A549 (cell line): ENCODE measurements around the gene SPIN4. TPM values are rescaled to one million over a fixed set of nuclear protein-coding genes. Genes with fewer than 3 reads are reported as not detected.
"Not testable (repeated sequence)": the region's sequence is repeated elsewhere in the genome, so short reads cannot be mapped to it uniquely, and the experiment has no call there.

Experiments used
- ATAC-seq, 2 experiments: fragments of 200-7000 bp in 1 of 2; fragments of >200 bp in 1 of 2; cut with Nextera tagmentation in 1 of 2; cut with Tn5 transposase in 1 of 2; 3 replicates each; pipeline versions ENCODE4 v1.8.0 to v1.9.1; 2018 to 2020; ENCODE audit warnings: mild to moderate bottlenecking in 1 of 2, moderate library complexity in 1 of 2
- CTCF ChIA-PET: fragments of 300-600 bp; sonication (Branson Sonifier 250); formaldehyde crosslinking; extraction: SDS; loops from one replicate; lab custom pipeline; 2021; ENCODE audit warnings: antibody characterized with exemption, inconsistent platforms; lab: Yijun Ruan, JAX
- POLR2A ChIA-PET: fragments of 350-600 bp; formaldehyde crosslinking; extraction: SDS; loops from one replicate; lab custom pipeline; 2021; ENCODE audit warnings: antibody characterized with exemption, inconsistent platforms; lab: Yijun Ruan, JAX
- DNase-seq, 2 experiments: peaks; one replicate each; pipeline versions ENCODE4 v3.0.0 to v3.0.0-alpha.2; 2011 to 2016; ENCODE audit warnings: low read depth in 1 of 2, low spot score in 1 of 2
- FAIRE-seq: peaks from 2 replicates; lab custom pipeline; 2011; peaks lifted over from hg19 to GRCh38; lab: Jason Lieb, UNC
- H3K27ac ChIP-seq, 2 experiments: fragments of >200 bp; sonication (Bioruptor Twin); formaldehyde crosslinking; 3 replicates each; pipeline ENCODE4 v1.5.1; 2016 to 2017
- H3K4me1 ChIP-seq: fragments of >200 bp; sonication (Bioruptor Twin); formaldehyde crosslinking; 3 replicates; pipeline ENCODE4 v1.6.1; 2016
- H3K4me2 ChIP-seq: fragments of >200 bp; sonication (Bioruptor Twin); formaldehyde crosslinking; 3 replicates; pipeline ENCODE4 v1.6.1; 2016
- H3K4me3 ChIP-seq: fragments of >200 bp; sonication (Bioruptor Twin); formaldehyde crosslinking; 3 replicates; pipeline ENCODE4 v1.5.1; 2016
- H3K9me3 ChIP-seq: fragments of >200 bp; sonication (Bioruptor Twin); formaldehyde crosslinking; 3 replicates; pipeline ENCODE4 v1.6.1; 2016
- CBX8 ChIP-seq: fragments of 200-600 bp; sonication (generic); IDR thresholded peaks from 2 replicates; pipeline ENCODE4 v1.6.1; 2016
- EHF ChIP-seq: fragments of 250-450 bp; sonication (Bioruptor Pico); IDR thresholded peaks from 2 replicates; pipeline ENCODE4 v1.5.0; 2020; ENCODE audit warnings: mild to moderate bottlenecking
- JUN ChIP-seq, 2 experiments: fragments of >200 bp; sonication (Bioruptor Twin); formaldehyde crosslinking; IDR thresholded peaks; 2 replicates in 1 of 2; 3 replicates in 1 of 2; pipeline ENCODE4 v1.6.1; 2016 to 2017
- KDM1A ChIP-seq: fragments of 200-600 bp; sonication (generic); IDR thresholded peaks from 2 replicates; pipeline ENCODE4 v1.6.1; 2016; ENCODE audit warnings: low read depth, mild to moderate bottlenecking
- POLR2AphosphoS2 ChIP-seq: conservative IDR thresholded peaks from 2 replicates; pipeline ENCODE4 v1.6.1; 2012; ENCODE audit warnings: low read length, improper control_type of control experiment, inconsistent platforms
- ZC3H11A ChIP-seq: fragments of 450-650 bp; IDR thresholded peaks from 2 replicates; pipeline ENCODE4 v1.6.1; 2014; ENCODE audit warnings: antibody characterized with exemption, mild to moderate bottlenecking
- WGBS: methylation state at CpG from one replicate; pipeline ENCODE4 v1.1.6; 2017; ENCODE audit errors: missing lambda C conversion rate; 5-methylcytosine and 5-hydroxymethylcytosine counted together
- polyA plus RNA-seq, 4 experiments: library from polyadenylated mRNA; depleted of rRNA in 3 of 4; stranded (reverse); fragments of >200 nt; fragmentation: RNase III in 1 of 4; extraction: RNeasy Plus Mini Kit Qiagen cat#74134 plus additional on column Dnase treatment in 1 of 4; gene quantifications; 2 replicates in 3 of 4; 3 replicates in 1 of 4; pipeline ENCODE4 v1.2.3, GENCODE V29; 2011 to 2017
- TF ChIP-seq, protein P1 (sequence below): fragments of 150-350 bp; IDR thresholded peaks from 2 replicates; pipeline ENCODE4 v1.6.1; 2014; ENCODE audit warnings: low read depth, mild to moderate bottlenecking, low read length

SPIN4 gene
- polyA plus RNA-seq, 2 of the 4 experiments (the other 2 are of a cell fraction): 8.8 to 13.7 TPM

DNA sequence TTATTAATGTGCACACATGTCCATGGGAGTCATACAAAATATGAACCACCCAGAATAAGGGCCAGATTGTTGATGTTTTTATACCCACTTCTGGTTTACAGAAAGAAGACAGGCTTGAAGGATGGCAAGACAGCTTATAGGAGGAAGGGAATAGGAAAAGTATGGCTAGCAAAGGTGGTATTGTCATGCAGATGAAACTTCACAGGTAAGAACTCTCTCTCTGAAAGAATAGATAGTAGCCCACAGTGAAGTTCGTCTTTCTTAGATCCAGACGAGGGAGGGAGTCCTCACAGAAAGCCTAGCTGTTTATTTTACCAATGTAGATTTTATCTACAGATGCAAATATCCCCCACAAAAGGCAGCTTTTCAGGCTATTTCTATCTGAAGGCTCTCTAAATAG is 43.7 kb upstream of the SPIN4 start:
- ATAC-seq: no peak
- H3K4me1 ChIP-seq: no peaks in the 10 kb centered on the region
- no peak overlapping the region for H3K4me3 ChIP-seq
- POLR2A ChIA-PET: no interaction called here
- TF ChIP-seq KDM1A (no peak), CBX8 (no peak)
- TF ChIP-seq, all 56 proteins: peak for 0
- CTCF ChIA-PET: interaction anchor here (0.6 kb wide), 1 partner anchor 42 kb away, joined by 3 read pairs; no protein-coding TSS in a partner anchor
- DNase-seq (no peak), FAIRE-seq (no peak)
- H3K9me3 ChIP-seq: no peaks in the 10 kb centered on the region
- H3K4me2 ChIP-seq: no peak overlapping the region
- 0% methylated on average over 2 of the region's 2 CpGs for WGBS
- H3K27ac ChIP-seq: no peak overlapping the region

DNA sequence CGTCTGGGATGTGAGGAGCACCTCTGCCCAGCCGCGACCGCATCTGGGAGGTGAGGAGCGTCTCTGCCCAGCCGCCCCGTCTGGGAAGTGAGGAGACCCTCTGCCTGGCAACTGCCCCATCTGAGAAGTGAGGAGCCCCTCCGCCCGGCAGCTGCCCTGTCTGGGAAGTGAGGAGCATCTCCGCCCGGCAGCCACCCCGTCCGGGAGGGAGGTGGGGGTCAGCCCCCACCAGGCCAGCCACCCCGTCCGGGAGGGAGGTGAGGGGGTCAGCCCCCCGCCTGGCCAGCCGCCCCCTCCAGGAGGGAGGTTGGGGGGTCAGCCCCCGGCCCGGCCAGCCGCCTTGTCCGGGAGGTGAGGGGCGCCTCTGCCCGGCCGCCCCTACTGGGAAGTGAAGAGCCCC is 42.0 kb upstream of the SPIN4 start:
- DNase-seq, H3K4me3 ChIP-seq, ATAC-seq, H3K4me1 ChIP-seq, H3K9me3 ChIP-seq, CTCF ChIA-PET, FAIRE-seq, POLR2A ChIA-PET, H3K4me2 ChIP-seq, H3K27ac ChIP-seq: not testable (repeated sequence)
- WGBS: no CpG with 5 or more reads among the region's 24 CpGs

DNA sequence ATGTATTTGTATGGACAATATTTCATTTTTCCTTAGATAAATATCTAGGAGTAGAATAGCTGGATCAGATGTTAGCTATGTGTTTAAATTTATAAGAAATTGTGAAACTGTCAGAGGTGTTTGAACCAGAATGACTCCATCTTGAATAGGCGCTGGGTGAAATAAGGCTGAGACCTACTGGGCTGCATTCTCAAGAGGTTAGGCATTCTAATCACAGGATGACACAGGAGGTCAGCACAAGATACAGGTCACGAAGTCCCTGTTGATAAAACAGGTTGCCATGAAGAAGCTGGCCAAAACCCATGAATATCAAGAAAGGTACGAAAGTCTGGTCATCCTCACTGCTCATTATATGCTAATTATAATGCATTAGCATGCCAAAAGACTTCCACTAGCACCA is 36.3 kb upstream of the SPIN4 start:
- no peak overlapping the region for H3K27ac ChIP-seq
- FAIRE-seq: no peak
- 18% methylated on average over 3 of the region's 3 CpGs for WGBS
- no peak for DNase-seq
- CTCF ChIA-PET: no interaction called here
- H3K4me2 ChIP-seq: no peak overlapping the region
- no peaks in the 10 kb centered on the region for H3K4me1 ChIP-seq
- no peak for ATAC-seq
- TF ChIP-seq KDM1A: no peak
- no peak for TF ChIP-seq POLR2AphosphoS2
- TF ChIP-seq, all 56 proteins: peak for 0
- POLR2A ChIA-PET: no interaction called here
- no peak overlapping the region for H3K4me3 ChIP-seq
- no peaks in the 10 kb centered on the region for H3K9me3 ChIP-seq

DNA sequence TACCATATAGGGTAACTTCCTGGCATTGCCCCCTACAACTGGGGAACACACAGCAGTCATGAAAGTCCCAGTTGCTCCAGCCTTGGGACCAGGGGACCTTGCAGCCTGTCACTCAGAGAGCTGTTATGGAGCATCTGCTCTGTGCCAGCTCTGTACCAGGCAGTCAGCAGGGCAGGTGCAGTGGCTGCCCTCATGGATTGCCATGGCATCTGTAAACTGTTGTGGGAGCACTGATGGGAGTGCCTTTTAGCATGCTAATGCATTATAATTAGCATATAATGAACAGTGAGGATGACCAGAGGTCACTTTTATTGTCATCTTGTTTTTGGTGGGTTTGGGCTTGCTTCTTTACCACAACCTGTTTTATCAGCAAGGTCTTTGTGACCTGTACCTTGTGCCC is 33.1 kb upstream of the SPIN4 start:
- ATAC-seq, DNase-seq, H3K4me2 ChIP-seq, H3K4me3 ChIP-seq, H3K4me1 ChIP-seq, H3K9me3 ChIP-seq, H3K27ac ChIP-seq, CTCF ChIA-PET, FAIRE-seq, POLR2A ChIA-PET: not testable (repeated sequence)

DNA sequence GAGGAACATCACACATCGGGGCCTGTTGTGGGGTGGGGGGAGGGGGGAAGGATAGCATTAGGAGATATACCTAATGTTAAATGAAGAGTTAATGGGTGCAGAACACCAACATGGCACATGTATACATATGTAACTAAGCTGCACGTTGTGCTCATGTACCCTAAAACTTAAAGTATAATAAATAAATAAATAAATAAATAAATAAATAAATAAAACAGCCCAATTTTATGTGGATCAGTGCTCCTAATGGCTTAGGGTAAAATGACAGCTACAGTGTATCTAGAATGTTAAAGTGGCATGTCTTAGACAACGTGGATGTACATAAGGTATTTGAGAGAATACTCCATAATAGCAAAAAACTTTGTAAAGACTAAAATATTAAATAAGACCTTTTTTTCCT is 21.9 kb upstream of the SPIN4 start:
- DNase-seq, FAIRE-seq, POLR2A ChIA-PET, H3K4me3 ChIP-seq, CTCF ChIA-PET, H3K4me1 ChIP-seq, ATAC-seq, H3K9me3 ChIP-seq, H3K4me2 ChIP-seq, H3K27ac ChIP-seq: not testable (repeated sequence)
- TF ChIP-seq ZC3H11A: peak; percentile 54
- 46% methylated on average over 2 of the region's 3 CpGs for WGBS

DNA sequence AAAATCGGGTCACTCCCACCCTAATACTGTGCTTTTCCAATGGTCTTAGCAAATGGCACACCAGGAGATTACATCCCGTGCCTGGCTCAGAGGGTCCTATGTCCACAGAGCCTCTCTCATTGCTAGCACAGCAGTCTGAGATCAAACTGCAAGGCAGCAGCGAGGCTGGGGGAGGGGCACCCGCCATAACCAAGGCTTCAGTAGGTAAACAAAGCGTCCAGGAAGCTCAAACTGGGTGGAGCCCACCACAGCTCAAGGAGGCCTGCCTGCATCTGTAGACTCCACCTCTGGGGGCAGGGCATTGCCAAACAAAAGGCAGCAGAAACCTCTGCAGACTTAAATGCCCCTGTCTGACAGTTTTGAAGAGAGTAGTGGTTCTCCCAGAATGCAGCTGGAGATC is 16.6 kb upstream of the SPIN4 start:
- H3K4me3 ChIP-seq, DNase-seq, ATAC-seq, FAIRE-seq, POLR2A ChIA-PET, H3K27ac ChIP-seq, H3K4me1 ChIP-seq, H3K4me2 ChIP-seq, H3K9me3 ChIP-seq, CTCF ChIA-PET: not testable (repeated sequence)
- WGBS: 0% methylated on average over 1 of the region's 5 CpGs

DNA sequence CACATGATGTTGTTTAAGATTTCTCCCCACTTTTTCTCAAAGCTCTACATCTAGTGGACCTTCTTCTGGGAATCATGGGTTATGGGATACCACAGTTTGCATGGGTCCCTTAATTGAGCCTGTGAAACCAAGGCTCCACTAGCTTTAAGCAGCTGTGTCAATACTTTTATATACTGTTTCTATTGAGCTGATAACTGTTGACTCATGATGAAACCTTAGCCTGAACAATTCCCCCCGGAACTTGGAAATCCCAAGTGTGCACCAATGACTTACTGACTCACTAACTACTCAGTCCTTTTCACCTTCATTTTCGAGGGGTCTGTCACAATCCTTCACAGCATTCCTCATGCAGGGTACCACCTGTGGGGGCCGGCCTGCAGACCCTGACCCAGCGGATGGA is 12.7 kb upstream of the SPIN4 start:
- no peak overlapping the region for H3K27ac ChIP-seq
- H3K4me1 ChIP-seq: no peaks in the 10 kb centered on the region
- DNase-seq (no peak), FAIRE-seq (no peak)
- WGBS: 22% methylated on average over 4 of the region's 4 CpGs
- no peak overlapping the region for H3K4me3 ChIP-seq
- CTCF ChIA-PET: no interaction called here
- H3K9me3 ChIP-seq: no peaks in the 10 kb centered on the region
- POLR2A ChIA-PET: no interaction called here
- no peak overlapping the region for H3K4me2 ChIP-seq
- TF ChIP-seq JUN (IDR thresholded peaks at IDR 0.05): no peak
- no peak for TF ChIP-seq EHF
- no peak for TF ChIP-seq CBX8
- TF ChIP-seq, protein P1, sequence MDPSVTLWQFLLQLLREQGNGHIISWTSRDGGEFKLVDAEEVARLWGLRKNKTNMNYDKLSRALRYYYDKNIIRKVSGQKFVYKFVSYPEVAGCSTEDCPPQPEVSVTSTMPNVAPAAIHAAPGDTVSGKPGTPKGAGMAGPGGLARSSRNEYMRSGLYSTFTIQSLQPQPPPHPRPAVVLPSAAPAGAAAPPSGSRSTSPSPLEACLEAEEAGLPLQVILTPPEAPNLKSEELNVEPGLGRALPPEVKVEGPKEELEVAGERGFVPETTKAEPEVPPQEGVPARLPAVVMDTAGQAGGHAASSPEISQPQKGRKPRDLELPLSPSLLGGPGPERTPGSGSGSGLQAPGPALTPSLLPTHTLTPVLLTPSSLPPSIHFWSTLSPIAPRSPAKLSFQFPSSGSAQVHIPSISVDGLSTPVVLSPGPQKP: no peak
- TF ChIP-seq, all 56 proteins: peak for 0
- no peak for ATAC-seq
